IMR-90 (cell line): ENCODE measurements around the gene CDC42BPA. TPM values are rescaled to one million over a fixed set of nuclear protein-coding genes. Genes with fewer than 3 reads are reported as not detected.

ENCODE experiments used
- ATAC-seq: fragments of 200-7000 bp; cut with Tn5 transposase; 2 replicates; pipeline ENCODE4 v1.9.1; 2020; ENCODE audit warnings: low read depth, mild to moderate bottlenecking, moderate library complexity
- BruUV-seq: library from RNA; stranded (reverse); fragments of 400-500 nt; replicated peaks from 2 replicates; lab custom pipeline; 2021; lab: Mats Ljungman, UMichigan
- CTCF ChIA-PET: fragments of 300-600 bp; formaldehyde crosslinking; extraction: SDS; loops from one replicate; lab custom pipeline; 2021; ENCODE audit warnings: antibody characterized with exemption; lab: Yijun Ruan, JAX
- POLR2A ChIA-PET: fragments of 300-600 bp; sonication (Branson Sonifier 250); formaldehyde crosslinking; loops from one replicate; lab custom pipeline; 2022; ENCODE audit warnings: antibody characterized with exemption; ENCODE audit not compliant: unreplicated experiment; lab: Charles Lee
- DNase-seq: peaks from one replicate; pipeline ENCODE4 v3.0.0; 2013
- H2AFZ ChIP-seq: replicated peaks from 2 replicates; pipeline ENCODE3; 2013; ENCODE audit warnings: low read length, mild to moderate bottlenecking; ENCODE audit not compliant: poor library complexity
- H2AK5ac ChIP-seq: 2 replicates; pipeline ENCODE4 v1.6.1; 2013; ENCODE audit warnings: low read depth, low read length, inconsistent platforms
- H2AK9ac ChIP-seq: replicated peaks from 2 replicates; pipeline ENCODE3; 2013; ENCODE audit warnings: mild to moderate bottlenecking, low read depth, low read length, moderate library complexity; ENCODE audit not compliant: poor library complexity
- H2BK120ac ChIP-seq: 2 replicates; pipeline ENCODE4 v1.6.1; 2013; ENCODE audit warnings: low read depth, low read length, inconsistent platforms
- H2BK15ac ChIP-seq: 3 replicates; pipeline ENCODE4 v1.6.1; 2013; ENCODE audit warnings: low read depth, low read length, inconsistent platforms
- H2BK20ac ChIP-seq: 2 replicates; pipeline ENCODE4 v1.6.1; 2013; ENCODE audit warnings: low read depth, mild to moderate bottlenecking, inconsistent platforms, low read length, moderate library complexity
- H2BK5ac ChIP-seq: 2 replicates; pipeline ENCODE4 v1.6.1; 2013; ENCODE audit warnings: mild to moderate bottlenecking, low read depth, low read length, inconsistent platforms; ENCODE audit not compliant: poor library complexity, severe bottlenecking
- H3K14ac ChIP-seq: replicated peaks from 2 replicates; pipeline ENCODE4 v1.6.1; 2013; ENCODE audit warnings: low read depth, low read length, inconsistent platforms
- H3K18ac ChIP-seq: 2 replicates; pipeline ENCODE4 v1.6.1; 2013; ENCODE audit warnings: low read depth, low read length, control low read depth
- H3K23ac ChIP-seq: 2 replicates; pipeline ENCODE4 v1.6.1; 2013; ENCODE audit warnings: low read depth, low read length, inconsistent platforms
- H3K27ac ChIP-seq: 2 replicates; pipeline ENCODE4 v1.5.1; 2013; ENCODE audit warnings: mild to moderate bottlenecking, control low read depth, low read length; ENCODE audit not compliant: insufficient read depth
- H3K27me3 ChIP-seq: 2 replicates; pipeline ENCODE4 v1.6.1; 2013; ENCODE audit warnings: low read length; ENCODE audit not compliant: control insufficient read depth, insufficient read depth
- H3K36me3 ChIP-seq: 2 replicates; pipeline ENCODE4 v1.6.1; 2013; ENCODE audit warnings: low read length, mixed read lengths; ENCODE audit not compliant: control insufficient read depth, insufficient read depth
- H3K4ac ChIP-seq: 2 replicates; pipeline ENCODE4 v1.6.1; 2013; ENCODE audit warnings: low read depth, low read length, inconsistent platforms
- H3K4me1 ChIP-seq: 2 replicates; pipeline ENCODE4 v1.6.1; 2013; ENCODE audit warnings: low read length, mixed read lengths; ENCODE audit not compliant: control insufficient read depth, insufficient read depth
- H3K4me2 ChIP-seq: 2 replicates; pipeline ENCODE4 v1.6.1; 2013; ENCODE audit warnings: low read depth, mild to moderate bottlenecking, control low read depth, low read length, moderate library complexity
- H3K4me3 ChIP-seq: 2 replicates; pipeline ENCODE4 v1.5.1; 2013; ENCODE audit warnings: low read depth, mild to moderate bottlenecking, control low read depth, low read length, moderate library complexity; ENCODE audit not compliant: insufficient read depth
- H3K56ac ChIP-seq: 2 replicates; pipeline ENCODE4 v1.6.1; 2013; ENCODE audit warnings: low read length, inconsistent platforms; ENCODE audit not compliant: insufficient read depth; ENCODE audit errors: extremely low read depth
- H3K79me1 ChIP-seq, 2 experiments: 2 replicates each; pipeline ENCODE4 v1.6.1; 2013; ENCODE audit warnings: low read length in 2 of 2, inconsistent platforms in 1 of 2, low read depth in 1 of 2
- H3K9ac ChIP-seq: 2 replicates; pipeline ENCODE4 v1.6.1; 2013; ENCODE audit warnings: low read depth, low read length, control low read depth
- H3K9me1 ChIP-seq: 2 replicates; pipeline ENCODE4 v1.6.1; 2013; ENCODE audit warnings: low read length, inconsistent platforms; ENCODE audit not compliant: insufficient read depth
- H3K9me3 ChIP-seq: 2 replicates; pipeline ENCODE4 v1.6.1; 2013; ENCODE audit warnings: low read length; ENCODE audit not compliant: control insufficient read depth, insufficient read depth
- H4K20me1 ChIP-seq: 2 replicates; pipeline ENCODE4 v1.6.1; 2013; ENCODE audit warnings: low read length, inconsistent platforms; ENCODE audit not compliant: insufficient read depth
- H4K5ac ChIP-seq: 2 replicates; pipeline ENCODE4 v1.6.1; 2013; ENCODE audit warnings: mild to moderate bottlenecking, low read depth, low read length, control low read depth
- H4K8ac ChIP-seq, 2 experiments: 2 replicates each; pipeline ENCODE4 v1.6.1; 2013; ENCODE audit warnings: low read depth in 2 of 2, low read length in 2 of 2, control low read depth in 1 of 2, inconsistent platforms in 1 of 2
- H4K91ac ChIP-seq: 2 replicates; pipeline ENCODE4 v1.6.1; 2013; ENCODE audit warnings: low read depth, low read length, inconsistent platforms; ENCODE audit not compliant: insufficient read depth
- CEBPB ChIP-seq: IDR thresholded peaks from 2 replicates; pipeline ENCODE4 v1.6.1; 2012; ENCODE audit warnings: low read depth, low read length, improper control_type of control experiment
- POLR2A ChIP-seq: IDR thresholded peaks from 2 replicates; pipeline ENCODE4 v1.6.1; 2012; ENCODE audit warnings: mild to moderate bottlenecking, low read depth, low read length
- RCOR1 ChIP-seq: IDR thresholded peaks from 2 replicates; pipeline ENCODE4 v1.6.1; 2012; ENCODE audit warnings: mild to moderate bottlenecking, low read length, improper control_type of control experiment; ENCODE audit not compliant: insufficient replicate concordance
- WGBS, 2 experiments: methylation state at CpG; one replicate each; pipeline versions ENCODE4 v1.1.5 to v1.1.7; 2013; ENCODE audit warnings: missing lambda C conversion rate in 2 of 2; ENCODE audit not compliant: insufficient read length in 1 of 2; ENCODE audit errors: extremely low coverage in 2 of 2; 5-methylcytosine and 5-hydroxymethylcytosine counted together
- dilution Hi-C: fragments of 300-500 bp; cut with HindIII; formaldehyde crosslinking; loops from one replicate; pipeline ENCODE4 v1.14.3; 2018; ENCODE audit warnings: low sequenced_read_pairs; ENCODE audit not compliant: unreplicated experiment
- in situ Hi-C: fragments of 300-500 bp; cut with MboI; formaldehyde crosslinking; loops from 3 replicates; pipeline ENCODE4 v1.14.3; 2019; ENCODE audit warnings: low sequenced_read_pairs, inconsistent platforms, mixed read lengths
- intact Hi-C: fragments of 100-400 bp; cut with micrococcal nuclease; formaldehyde crosslinking; loops from 2 replicates; pipeline ENCODE4 v1.10.0; 2022
- polyA plus RNA-seq, 3 experiments: library from polyadenylated mRNA; depleted of rRNA; stranded (reverse); fragments of >200 nt; gene quantifications; 2 replicates each; pipeline ENCODE4 v1.2.3, GENCODE V29; 2012; ENCODE audit warnings: low replicate concordance in 1 of 3
- total RNA-seq: library from RNA; depleted of rRNA; stranded (reverse); fragments of >200 nt; gene quantifications from 2 replicates; pipeline ENCODE4 v1.2.3, GENCODE V29; 2012

CDC42BPA gene
- total and polyA plus RNA-seq, 2 of the 4 experiments (the other 2 are of a cell fraction) = 9.4 to 27.8 TPM

- H3K4me1 ChIP-seq = peaks cover 6% of the 10 kb centered on the region; the same call in 1 of the 2 replicates
- ATAC-seq = no peak; the same call in 1 of the 2 replicates
- H3K9ac ChIP-seq = no peak overlapping the region
- H4K8ac ChIP-seq = no peak overlapping the region
- BruUV-seq = no TSS peak
- no peak overlapping the region for H3K56ac ChIP-seq
- POLR2A ChIA-PET = interaction anchor here (0.5 kb wide), 1 partner anchor 8 kb away, joined by 3 read pairs; no protein-coding TSS in a partner anchor
- intact Hi-C loops (no loop called here), in situ Hi-C loops (no loop called here), dilution Hi-C loops (no loop called here)
- H3K79me1 ChIP-seq = no peaks in the 10 kb centered on the region
- no peak overlapping the region for H4K5ac ChIP-seq
- no peak overlapping the region for H4K91ac ChIP-seq
- no peak overlapping the region for H3K14ac ChIP-seq
- H2AK9ac ChIP-seq = no peak overlapping the region
- H3K23ac ChIP-seq = no peak overlapping the region
- H2BK20ac ChIP-seq = no peak overlapping the region
- H3K36me3 ChIP-seq = no peaks in the 10 kb centered on the region
- H2AK5ac ChIP-seq = no peak overlapping the region
- H2BK15ac ChIP-seq = no peak overlapping the region
- H3K27me3 ChIP-seq = no peaks in the 10 kb centered on the region
- H2BK5ac ChIP-seq = no peak overlapping the region
- TF ChIP-seq POLR2A = no peak
- no peak for TF ChIP-seq RCOR1
- no peak for TF ChIP-seq CEBPB
- peak; percentile 20 for DNase-seq
- no peak overlapping the region for H3K4me3 ChIP-seq
- no peak overlapping the region for H3K4ac ChIP-seq
- H2BK120ac ChIP-seq = no peak overlapping the region
- no peak overlapping the region for H3K4me2 ChIP-seq
- no peaks in the 10 kb centered on the region for H4K20me1 ChIP-seq
- no peak overlapping the region for H2AFZ ChIP-seq
- H3K18ac ChIP-seq = no peak overlapping the region
- no peak overlapping the region for H3K27ac ChIP-seq
- no CpG with 5 or more reads among the region's 3 CpGs for WGBS, 2 experiments
- H3K9me3 ChIP-seq = no peaks in the 10 kb centered on the region
- H3K9me1 ChIP-seq = no peaks in the 10 kb centered on the region; the same call in 1 of the 2 replicates
- CTCF ChIA-PET = interaction anchor here (1.1 kb wide), 1 partner anchor 27 kb away, joined by 4 read pairs; no protein-coding TSS in a partner anchor
Measured at GRCh38 chr1:226946841-226947240, 371.5 kb downstream of the CDC42BPA start.
